ENCODE measurements around the gene MBD4. TPM values are rescaled to one million over a fixed set of nuclear protein-coding genes. Genes with fewer than 3 reads are reported as not detected.
"Not testable (repeated sequence)": the region's sequence is repeated elsewhere in the genome, so short reads cannot be mapped to it uniquely, and the experiment has no call there.

Gene MBD4
- 10 to 100 TPM; 55.3 to 60.9 TPM for total RNA-seq

DNA sequence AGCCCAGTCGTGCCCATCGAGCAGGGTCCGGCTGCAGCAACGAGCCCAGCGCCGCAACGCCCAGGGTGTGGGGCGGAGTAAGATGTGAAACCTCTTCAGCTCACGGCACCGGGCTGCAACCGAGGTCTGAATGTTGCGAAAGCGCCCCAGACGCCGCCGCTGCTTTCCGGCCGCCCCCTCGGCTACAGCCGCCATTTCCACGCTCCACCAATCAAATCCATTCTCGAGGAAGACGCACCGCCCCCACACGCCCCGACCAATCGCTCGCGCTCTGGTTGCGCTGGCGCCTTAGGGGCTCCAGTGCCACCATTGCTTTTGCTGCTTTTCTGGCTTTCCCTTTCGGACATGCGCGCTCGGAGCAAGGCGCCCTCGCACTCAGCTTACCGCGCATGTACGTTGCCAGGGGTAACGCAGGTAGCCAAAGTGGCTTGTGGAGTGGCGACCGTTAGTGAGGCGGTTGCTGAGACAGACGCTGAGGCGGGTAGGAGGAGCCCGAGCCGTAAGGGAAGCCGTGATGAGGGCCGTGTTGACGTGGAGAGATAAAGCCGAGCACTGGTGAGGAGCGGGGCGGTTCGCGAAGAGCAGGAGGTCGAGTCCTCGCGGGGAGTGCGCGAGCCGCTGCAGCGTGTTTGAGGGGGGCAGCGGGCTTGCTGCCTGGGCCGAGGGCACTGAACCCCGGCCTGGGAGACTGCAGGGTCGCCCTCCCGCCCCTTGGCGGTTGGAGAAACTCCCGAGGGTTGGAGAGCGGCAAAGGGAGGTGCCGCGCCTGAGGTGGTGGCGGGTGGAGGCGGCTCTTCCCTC, at the start of gene MBD4, which contains the start of gene IFT122:
MBD4 (minus strand) TSS at position 132 of the 801 bp plus-strand sequence; CDS start at position 17, 115 bp downstream.
IFT122 (plus strand) TSS at position 408 of the 801 bp plus-strand sequence; CDS start at position 515, 107 bp downstream.
- ATAC-seq (replicated peaks in 1 of 2) (peak; percentile 92 to 93), DNase-seq (peak; percentile 99)
- peaks cover 69% of the 10 kb centered on the region for H3K4me1 Mint-ChIP-seq (ENCODE audit: low read depth)
- H3K27ac Mint-ChIP-seq = peak within 1 kb of the TSS; percentile 81
- no peaks in the 10 kb centered on the region for H3K27me3 Mint-ChIP-seq (ENCODE audit: low read depth)
- no peaks in the 10 kb centered on the region for H3K9me3 Mint-ChIP-seq
- peaks cover 4 to 22% of the 10 kb centered on the region in 2 donors for H3K36me3 Mint-ChIP-seq (ENCODE audit: insufficient read depth in 2 of 2)
- H3K4me3 Mint-ChIP-seq = peak within 1 kb of the TSS; percentile 81 to 88

DNA sequence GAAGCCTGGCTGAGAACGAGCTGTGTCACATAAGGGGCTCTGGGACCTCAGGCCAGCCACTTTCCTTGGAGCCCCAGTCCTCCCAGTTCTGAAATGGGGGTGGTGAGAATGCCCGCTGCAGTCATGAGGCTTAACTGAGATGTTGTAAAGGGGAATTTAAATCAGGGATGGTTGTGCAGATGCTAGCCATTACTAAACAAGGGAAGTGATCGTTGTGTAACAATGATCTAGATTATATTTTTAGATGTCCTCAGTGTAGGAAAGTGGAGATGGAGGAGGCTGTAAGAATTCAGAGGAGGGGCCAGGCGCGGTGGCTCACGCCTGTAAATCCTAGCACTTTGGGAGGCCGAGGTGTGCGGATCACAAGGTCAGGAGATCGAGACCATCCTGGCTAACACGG, 49.5 kb upstream of the MBD4 start:
- H3K9me3 Mint-ChIP-seq; H3K4me3 Mint-ChIP-seq; H3K36me3 Mint-ChIP-seq (ENCODE audit: insufficient read depth in 2 of 2); H3K27ac Mint-ChIP-seq; H3K27me3 Mint-ChIP-seq (ENCODE audit: low read depth); H3K4me1 Mint-ChIP-seq (ENCODE audit: low read depth); DNase-seq; ATAC-seq (replicated peaks in 1 of 2): not testable (repeated sequence)

GRCh38 chr3:129487868-129488335, 48.2 kb upstream of the MBD4 start:
- not testable (repeated sequence) for ATAC-seq (replicated peaks in 1 of 2); H3K27me3 Mint-ChIP-seq (ENCODE audit: low read depth); H3K4me3 Mint-ChIP-seq; H3K4me1 Mint-ChIP-seq (ENCODE audit: low read depth); H3K36me3 Mint-ChIP-seq (ENCODE audit: insufficient read depth in 2 of 2); DNase-seq; H3K27ac Mint-ChIP-seq; H3K9me3 Mint-ChIP-seq

DNA sequence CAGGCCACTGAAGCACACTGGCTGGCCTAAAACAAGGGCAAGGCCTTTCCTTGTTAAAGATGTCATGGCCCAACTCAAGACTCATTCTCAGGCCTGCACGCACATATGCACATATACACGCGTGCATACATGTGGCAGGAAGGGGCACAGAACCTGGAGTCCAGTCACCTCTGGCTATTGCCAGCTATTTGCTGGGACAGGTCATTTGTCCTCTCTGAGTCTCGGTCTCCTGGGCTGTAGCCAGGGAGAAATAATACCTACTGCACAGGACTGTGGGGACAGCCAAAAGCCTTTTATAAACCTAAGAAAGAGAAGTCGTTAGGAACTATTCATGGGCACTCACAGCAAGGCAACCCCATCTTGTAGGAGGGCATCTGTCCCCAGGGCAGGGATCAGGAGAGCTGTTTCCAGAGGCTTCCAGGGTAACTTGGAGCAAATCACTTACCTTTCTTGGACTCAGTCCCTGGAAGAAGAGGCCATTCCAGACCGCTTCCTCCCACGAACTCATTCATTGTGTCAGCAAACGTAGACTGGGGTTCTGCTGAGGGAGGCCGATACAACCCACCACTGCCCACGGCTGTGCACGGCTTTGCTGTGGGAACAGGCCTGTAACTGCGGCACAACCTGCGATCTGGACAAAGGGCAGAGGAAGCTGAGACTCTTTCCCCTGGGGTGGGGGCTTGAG, 47.6 kb upstream of the MBD4 start:
- Mint-ChIP-seq H3K27ac (no peak overlapping the region), H3K36me3 (ENCODE audit: insufficient read depth in 2 of 2) (peaks cover 0 to 2% of the 10 kb centered on the region in 2 donors), H3K4me3 (no peak overlapping the region), H3K4me1 (ENCODE audit: low read depth) (peaks cover under 1% of the 10 kb centered on the region), H3K9me3 (no peaks in the 10 kb centered on the region), H3K27me3 (ENCODE audit: low read depth) (no peaks in the 10 kb centered on the region)
- ATAC-seq (replicated peaks in 1 of 2) (no peak), DNase-seq (no peak)

- no peak for DNase-seq
- Mint-ChIP-seq H3K27ac (no peak overlapping the region), H3K4me1 (ENCODE audit: low read depth) (peaks cover 7% of the 10 kb centered on the region), H3K4me3 (no peak overlapping the region), H3K36me3 (ENCODE audit: insufficient read depth in 2 of 2) (peaks cover 0 to 2% of the 10 kb centered on the region in 2 donors), H3K27me3 (ENCODE audit: low read depth) (no peaks in the 10 kb centered on the region), H3K9me3 (no peaks in the 10 kb centered on the region)
- ATAC-seq (replicated peaks in 1 of 2) = no peak
Measured at GRCh38 chr3:129486664-129487035, 46.9 kb upstream of the MBD4 start.

DNA sequence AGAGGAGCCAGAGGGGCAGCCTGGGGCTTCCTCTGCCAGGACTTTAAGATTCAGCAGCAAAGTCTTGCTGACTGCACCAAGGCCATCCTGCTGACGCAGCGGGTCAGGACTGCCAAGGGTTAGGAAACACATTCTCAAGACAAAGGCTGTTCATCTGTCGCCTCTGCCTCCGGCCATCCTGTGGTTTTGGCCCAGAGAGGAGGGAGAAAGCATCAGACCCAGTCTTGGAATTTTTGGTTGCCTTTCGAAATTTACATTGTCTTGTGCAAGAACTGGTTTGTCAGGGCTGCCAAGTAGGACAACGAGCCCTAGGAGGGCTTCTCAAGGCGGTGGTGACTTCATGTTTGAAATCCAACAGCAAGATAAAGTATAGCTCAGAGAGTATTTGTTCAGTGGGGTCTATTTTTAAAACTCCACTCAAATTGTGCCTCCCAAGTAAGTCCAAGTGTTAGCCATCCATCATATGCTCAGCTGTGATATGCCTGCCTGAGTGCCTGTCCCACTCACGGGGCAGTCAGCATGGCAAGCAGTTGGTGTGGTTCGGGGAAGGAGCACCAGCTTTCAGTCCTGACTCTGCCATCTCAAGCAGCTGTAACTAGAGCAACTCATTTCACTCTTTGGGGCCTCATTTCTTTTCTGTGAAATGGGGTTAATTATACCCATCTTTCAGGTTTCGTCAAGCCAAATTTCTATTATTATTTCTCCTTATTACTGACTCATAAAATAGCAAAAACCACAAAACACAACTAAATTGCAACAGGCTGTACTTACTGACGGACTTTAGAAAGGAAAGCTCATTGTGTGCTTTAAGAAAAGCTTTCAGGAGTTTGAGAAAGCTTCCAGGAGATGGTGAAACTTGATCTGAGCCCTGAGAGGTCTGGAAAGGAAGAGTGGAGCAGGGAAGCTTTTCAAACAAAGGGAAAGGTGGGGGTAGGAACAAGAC, 46.2 kb upstream of the MBD4 start:
- H3K9me3 Mint-ChIP-seq = no peaks in the 10 kb centered on the region
- DNase-seq (no peak), ATAC-seq (replicated peaks in 1 of 2) (no peak)
- no peak overlapping the region for H3K27ac Mint-ChIP-seq
- peaks cover 0 to 2% of the 10 kb centered on the region in 2 donors for H3K36me3 Mint-ChIP-seq (ENCODE audit: insufficient read depth in 2 of 2)
- no peak overlapping the region for H3K4me3 Mint-ChIP-seq
- H3K27me3 Mint-ChIP-seq (ENCODE audit: low read depth) = no peaks in the 10 kb centered on the region
- peaks cover 9% of the 10 kb centered on the region for H3K4me1 Mint-ChIP-seq (ENCODE audit: low read depth)

- ATAC-seq (replicated peaks in 1 of 2); H3K4me3 Mint-ChIP-seq; DNase-seq; H3K4me1 Mint-ChIP-seq (ENCODE audit: low read depth); H3K27ac Mint-ChIP-seq; H3K27me3 Mint-ChIP-seq (ENCODE audit: low read depth); H3K9me3 Mint-ChIP-seq; H3K36me3 Mint-ChIP-seq (ENCODE audit: insufficient read depth in 2 of 2): not testable (repeated sequence)
Measured at GRCh38 chr3:129485146-129485545, 45.4 kb upstream of the MBD4 start.

GRCh38 chr3:129483870-129484269, 44.1 kb upstream of the MBD4 start:
- Mint-ChIP-seq H3K4me3 (no peak overlapping the region), H3K9me3 (no peaks in the 10 kb centered on the region), H3K27ac (no peak overlapping the region), H3K27me3 (ENCODE audit: low read depth) (no peaks in the 10 kb centered on the region), H3K4me1 (ENCODE audit: low read depth) (peaks cover 9% of the 10 kb centered on the region), H3K36me3 (ENCODE audit: insufficient read depth in 2 of 2) (peaks cover 0 to 2% of the 10 kb centered on the region in 2 donors)
- ATAC-seq (replicated peaks in 1 of 2) (no peak), DNase-seq (no peak)

DNA sequence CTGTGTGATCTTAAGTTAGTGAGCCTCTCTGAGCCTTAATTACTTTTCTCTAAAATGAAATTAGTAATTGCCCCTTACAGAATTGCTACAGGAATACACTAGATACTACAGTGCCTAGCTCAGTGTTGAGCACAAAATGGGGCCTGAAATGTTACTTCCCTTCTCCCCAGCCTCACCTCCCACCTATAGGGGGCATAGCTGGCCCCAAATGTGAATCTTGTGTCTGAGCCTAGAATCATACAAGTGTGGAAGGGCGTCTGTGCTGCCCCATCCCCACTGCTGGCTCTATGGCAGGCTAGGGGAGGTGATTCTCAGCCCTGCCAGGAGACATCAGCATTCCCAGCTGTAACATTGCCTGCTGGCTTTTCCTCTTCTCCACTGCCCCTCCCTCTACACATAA, 43.0 kb upstream of the MBD4 start:
- DNase-seq = no peak
- no peaks in the 10 kb centered on the region for H3K9me3 Mint-ChIP-seq
- peaks cover 0 to 2% of the 10 kb centered on the region in 2 donors for H3K36me3 Mint-ChIP-seq (ENCODE audit: insufficient read depth in 2 of 2)
- no peak overlapping the region for H3K4me3 Mint-ChIP-seq
- H3K27ac Mint-ChIP-seq = no peak overlapping the region
- H3K27me3 Mint-ChIP-seq (ENCODE audit: low read depth) = no peaks in the 10 kb centered on the region
- H3K4me1 Mint-ChIP-seq (ENCODE audit: low read depth) = peaks cover 9% of the 10 kb centered on the region
- ATAC-seq (replicated peaks in 1 of 2) = no peak

- Mint-ChIP-seq H3K4me3 (peak overlapping the region in 1 of 2 donors; percentile 9), H3K4me1 (ENCODE audit: low read depth) (peaks cover 9% of the 10 kb centered on the region), H3K36me3 (ENCODE audit: insufficient read depth in 2 of 2) (peaks cover 0 to 3% of the 10 kb centered on the region in 2 donors), H3K27me3 (ENCODE audit: low read depth) (no peaks in the 10 kb centered on the region), H3K9me3 (no peaks in the 10 kb centered on the region), H3K27ac (peak overlapping the region; percentile 10)
- DNase-seq = peak; percentile 16 to 40
- ATAC-seq (replicated peaks in 1 of 2) = peak; percentile 78 to 90
Measured at GRCh38 chr3:129481766-129482332, 42.1 kb upstream of the MBD4 start.

GRCh38 chr3:129481225-129481765, 41.5 kb upstream of the MBD4 start:
- H3K9me3 Mint-ChIP-seq; H3K27ac Mint-ChIP-seq; DNase-seq; ATAC-seq (replicated peaks in 1 of 2); H3K36me3 Mint-ChIP-seq (ENCODE audit: insufficient read depth in 2 of 2); H3K4me1 Mint-ChIP-seq (ENCODE audit: low read depth); H3K4me3 Mint-ChIP-seq; H3K27me3 Mint-ChIP-seq (ENCODE audit: low read depth): not testable (repeated sequence)

- H3K27me3 Mint-ChIP-seq (ENCODE audit: low read depth) = no peaks in the 10 kb centered on the region
- DNase-seq (no peak), ATAC-seq (replicated peaks in 1 of 2) (no peak)
- H3K4me1 Mint-ChIP-seq (ENCODE audit: low read depth) = peaks cover 2% of the 10 kb centered on the region
- H3K9me3 Mint-ChIP-seq = no peaks in the 10 kb centered on the region
- H3K27ac Mint-ChIP-seq = no peak overlapping the region
- H3K36me3 Mint-ChIP-seq (ENCODE audit: insufficient read depth in 2 of 2) = peaks cover 0 to 1% of the 10 kb centered on the region in 2 donors
- no peak overlapping the region for H3K4me3 Mint-ChIP-seq
Measured at GRCh38 chr3:129476586-129476985, 36.8 kb upstream of the MBD4 start.
